Adrenal gland (tissue), 12 donors: ENCODE data around the gene ENDOU. TPM values are rescaled to one million over a fixed set of nuclear protein-coding genes. Genes with fewer than 3 reads are reported as not detected.
A peak's percentile ranks its signal among the peaks of the same experiment; 100 is the strongest.

Experiments
- DNase-seq, 7 donors: peaks; one replicate each; pipeline ENCODE4 v3.0.0-alpha.2; 2019 to 2020
- H3K27ac ChIP-seq, 5 donors: fragments of 200-600 bp; sonication (generic) in 4 of 5; 1 replicate in 3 of 5; 2 replicates in 2 of 5; pipeline versions ENCODE4 v1.5.1 to v1.8.0; 2016 to 2020; ENCODE audit warnings: mild to moderate bottlenecking in 1 of 5
- H3K27me3 ChIP-seq: fragments of 200-600 bp; 2 replicates; pipeline ENCODE4 v1.8.0; 2021
- H3K36me3 ChIP-seq, 2 donors: fragments of 200-600 bp; replicated peaks in 1 of 2; 1 replicate in 1 of 2; 2 replicates in 1 of 2; pipeline versions ENCODE4 v1.5.1 to v1.8.0; 2018 to 2022
- H3K4me1 ChIP-seq, 2 donors: fragments of 200-600 bp; replicated peaks in 1 of 2; 1 replicate in 1 of 2; 2 replicates in 1 of 2; pipeline versions ENCODE4 v1.5.1 to v1.8.0; 2018 to 2021
- H3K4me3 ChIP-seq, 4 donors: fragments of 200-600 bp; sonication (generic) in 3 of 4; one replicate each; pipeline ENCODE4 v1.5.1; 2016 to 2018
- H3K9me3 ChIP-seq, 3 donors: fragments of 200-600 bp; sonication (generic) in 1 of 3; replicated peaks in 1 of 3; 1 replicate in 2 of 3; 2 replicates in 1 of 3; pipeline versions ENCODE4 v1.5.1 to v1.8.0; 2016 to 2021
- POLR2A ChIP-seq, 2 donors: fragments of 450-650 bp; IDR thresholded peaks; one replicate each; pipeline ENCODE4 v1.6.1; 2017; ENCODE audit warnings: antibody characterized with exemption in 2 of 2, mild to moderate bottlenecking in 2 of 2, moderate library complexity in 1 of 2
- WGBS, 4 donors: extraction: QIAGEN DNeasy Blood & Tissue Kit in 2 of 4; methylation state at CpG; one replicate each; pipeline versions ENCODE4 v1.1.5 to v1.1.7; 2013 to 2017; 5-methylcytosine and 5-hydroxymethylcytosine counted together
- intact Hi-C, 2 donors: fragments of 100-400 bp; cut with DNase I; formaldehyde crosslinking; loops; one replicate each; pipeline versions ENCODE4 v1.14.1 to v1.15.0; 2022 to 2023
- polyA plus RNA-seq, 3 donors: library from polyadenylated mRNA; stranded (reverse); fragments of 200-250 nt in 2 of 3; fragments of 350-450 nt in 1 of 3; fragmentation: Illumina TruSeq in 1 of 3; extraction: RNeasy Lipid Tissue Mini Kit (QIAGEN cat#74804) in 1 of 3; gene quantifications; one replicate each; pipeline ENCODE4 v1.2.3, GENCODE V29; 2013 to 2014
- total RNA-seq, 9 donors: library from RNA; depleted of rRNA in 4 of 9; stranded (reverse); fragments of >200 nt in 4 of 9; fragments of 120-200 nt in 1 of 9; fragmentation: NEBNext Ultra II Directional in 1 of 9; extraction: Animal tissue kit (Norgen Biotek cat#: 25700) in 1 of 9; gene quantifications; one replicate each; pipeline versions ENCODE4 v1.1.0 to v1.2.4, GENCODE V29; 2013 to 2023
- TF ChIP-seq, protein P1 (sequence below), 6 experiments: fragments of 450-650 bp in 4 of 6; fragments of 200-600 bp in 2 of 6; sonication (generic) in 1 of 6; IDR thresholded peaks; 1 replicate in 5 of 6; 2 replicates in 1 of 6; pipeline versions ENCODE4 v1.5.1 to v1.8.0; 2016 to 2021; ENCODE audit warnings: antibody characterized with exemption in 6 of 6, mild to moderate bottlenecking in 2 of 6, moderate library complexity in 1 of 6
- donor health status: healthy with polysubstance abuse.
- donor health status: Bipolar disorder and iron deficiency.
- donor health status: DM: yes; HTN: yes; CAD: no.
- donor health status: DM: no; HTN: no; CAD: no.
- donor health status: DM: no; HTN: no; CAD: no.
- donor health status: DM: yes; HTN: yes; CAD: no.

The ENDOU gene
- total and polyA plus RNA-seq, 12 donors = 0.11 to 2.6 (median 0.19) TPM; not detected in 3

- H3K4me3 ChIP-seq = no peak overlapping the region
- no peaks in the 10 kb centered on the region for H3K9me3 ChIP-seq
- DNase-seq = peak in 3 of 7 donors; percentile 42 to 58 (median 47)
- TF ChIP-seq POLR2A (IDR thresholded peaks at IDR 0.05) = no peak
- TF ChIP-seq, protein P1, sequence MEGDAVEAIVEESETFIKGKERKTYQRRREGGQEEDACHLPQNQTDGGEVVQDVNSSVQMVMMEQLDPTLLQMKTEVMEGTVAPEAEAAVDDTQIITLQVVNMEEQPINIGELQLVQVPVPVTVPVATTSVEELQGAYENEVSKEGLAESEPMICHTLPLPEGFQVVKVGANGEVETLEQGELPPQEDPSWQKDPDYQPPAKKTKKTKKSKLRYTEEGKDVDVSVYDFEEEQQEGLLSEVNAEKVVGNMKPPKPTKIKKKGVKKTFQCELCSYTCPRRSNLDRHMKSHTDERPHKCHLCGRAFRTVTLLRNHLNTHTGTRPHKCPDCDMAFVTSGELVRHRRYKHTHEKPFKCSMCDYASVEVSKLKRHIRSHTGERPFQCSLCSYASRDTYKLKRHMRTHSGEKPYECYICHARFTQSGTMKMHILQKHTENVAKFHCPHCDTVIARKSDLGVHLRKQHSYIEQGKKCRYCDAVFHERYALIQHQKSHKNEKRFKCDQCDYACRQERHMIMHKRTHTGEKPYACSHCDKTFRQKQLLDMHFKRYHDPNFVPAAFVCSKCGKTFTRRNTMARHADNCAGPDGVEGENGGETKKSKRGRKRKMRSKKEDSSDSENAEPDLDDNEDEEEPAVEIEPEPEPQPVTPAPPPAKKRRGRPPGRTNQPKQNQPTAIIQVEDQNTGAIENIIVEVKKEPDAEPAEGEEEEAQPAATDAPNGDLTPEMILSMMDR (IDR thresholded peaks at IDR 0.05) = no peak
- H3K36me3 ChIP-seq = no peaks in the 10 kb centered on the region
- peak overlapping the region in 3 of 5 donors; percentile 71 to 82 (median 82) for H3K27ac ChIP-seq
- no peaks in the 10 kb centered on the region for H3K27me3 ChIP-seq
- intact Hi-C loops = loop anchor here (5.0 to 10.0 kb wide), 2 partner anchors 121 to 229 kb away; no protein-coding TSS in a partner anchor
- peaks cover 24 to 37% of the 10 kb centered on the region in 2 donors for H3K4me1 ChIP-seq
- 66 to 80% (median 75%) methylated on average over 7 to 13 of the region's 13 CpGs for WGBS, 4 donors
Measured at GRCh38 chr12:47715877-47716548, 9.3 kb downstream of the ENDOU start.

GRCh38 chr12:47715393-47715876 lies 9.9 kb downstream of the ENDOU start:
- Histone ChIP-seq H3K9me3 (no peaks in the 10 kb centered on the region), H3K4me3 (no peak overlapping the region), H3K27me3 (no peaks in the 10 kb centered on the region), H3K27ac (peak overlapping the region in 3 of 5 donors; percentile 63 to 82 (median 71)), H3K4me1 (peaks cover 24 to 37% of the 10 kb centered on the region in 2 donors), H3K36me3 (no peaks in the 10 kb centered on the region)
- DNase-seq = peak; percentile 80 to 93 (median 86)
- intact Hi-C loops = loop anchor here (5.0 to 10.0 kb wide), 2 partner anchors 122 to 229 kb away; no protein-coding TSS in a partner anchor
- no peak for TF ChIP-seq POLR2A (IDR thresholded peaks at IDR 0.05)
- TF ChIP-seq, protein P1 (IDR thresholded peaks at IDR 0.05) = peak; percentile 60 to 93 (median 88)
- WGBS, 4 donors = 3 to 12% (median 9%) methylated on average over 9 to 10 of the region's 10 CpGs

GRCh38 chr12:47714826-47715386 lies 10.4 kb downstream of the ENDOU start:
- Histone ChIP-seq H3K27ac (peak overlapping the region in 3 of 5 donors; percentile 63 to 82 (median 71)), H3K9me3 (no peaks in the 10 kb centered on the region), H3K27me3 (no peaks in the 10 kb centered on the region), H3K36me3 (no peaks in the 10 kb centered on the region), H3K4me1 (peaks cover 24 to 37% of the 10 kb centered on the region in 2 donors), H3K4me3 (no peak overlapping the region)
- 25 to 38% (median 32%) methylated on average over 5 of the region's 5 CpGs for WGBS, 4 donors
- no peak for DNase-seq
- intact Hi-C loops = loop anchor here (5.0 to 10.0 kb wide), 3 partner anchors 52 to 230 kb away; no protein-coding TSS in a partner anchor
- TF ChIP-seq, protein P1 (IDR thresholded peaks at IDR 0.05) = no peak

GRCh38 chr12:47712171-47712570 lies 13.1 kb downstream of the ENDOU start:
- intact Hi-C loops = loop anchor here in 1 of 2 donors (5.0 to 10.0 kb wide), 2 partner anchors 55 to 233 kb away; no protein-coding TSS in a partner anchor

More at GRCh38 chr12:47712171-47712570, 13.1 kb downstream of the ENDOU start:
- Histone ChIP-seq H3K27me3 (no peaks in the 10 kb centered on the region), H3K4me3 (no peak overlapping the region), H3K27ac (no peak overlapping the region), H3K36me3 (no peaks in the 10 kb centered on the region), H3K9me3 (no peaks in the 10 kb centered on the region), H3K4me1 (peaks cover 14 to 34% of the 10 kb centered on the region in 2 donors)
- DNase-seq = no peak
- TF ChIP-seq, protein P1 (IDR thresholded peaks at IDR 0.05) = no peak
- no peak for TF ChIP-seq POLR2A (IDR thresholded peaks at IDR 0.05)
- 90 to 96% (median 95%) methylated on average over 6 of the region's 6 CpGs for WGBS, 4 donors
